GM12872 (cell line): Measurements from ENCODE around the gene ABCA5.

Source experiments
- CTCF ChIP-seq: IDR thresholded peaks from 3 replicates; pipeline ENCODE4 v1.5.1; 2011; ENCODE audit warnings: low read depth, mild to moderate bottlenecking, low read length, moderate library complexity; ENCODE audit not compliant: insufficient read depth

Gene ABCA5

GRCh38 chr17:69282002-69282401 lies 44.9 kb downstream of the ABCA5 start:
- TF ChIP-seq CTCF: no peak

GRCh38 chr17:69275751-69276150 lies 51.2 kb downstream of the ABCA5 start:
- TF ChIP-seq CTCF: no peak

- TF ChIP-seq CTCF: no peak
These were observed 55.9 kb downstream of the ABCA5 start for GRCh38 chr17:69271023-69271422.

- no peak for TF ChIP-seq CTCF
These were observed 57.6 kb downstream of the ABCA5 start for GRCh38 chr17:69269131-69269998.

GRCh38 chr17:69268543-69269014 lies 58.4 kb downstream of the ABCA5 start:
- no peak for TF ChIP-seq CTCF

GRCh38 chr17:69267219-69267618 lies 59.7 kb downstream of the ABCA5 start:
- no peak for TF ChIP-seq CTCF

GRCh38 chr17:69265873-69266272 lies 61.1 kb downstream of the ABCA5 start:
- TF ChIP-seq CTCF: no peak
